ENCODE results near the gene HCRTR1.

The HCRTR1 gene

GRCh38 chr1:31661856-31662255, 44.4 kb downstream of the HCRTR1 start:
- DNase-seq (ENCODE audit: low read depth), result no peak
- no peak overlapping the region for H3K4me3 ChIP-seq (ENCODE audit: control insufficient read depth, low read depth, low read length)
- TF ChIP-seq, protein P1, sequence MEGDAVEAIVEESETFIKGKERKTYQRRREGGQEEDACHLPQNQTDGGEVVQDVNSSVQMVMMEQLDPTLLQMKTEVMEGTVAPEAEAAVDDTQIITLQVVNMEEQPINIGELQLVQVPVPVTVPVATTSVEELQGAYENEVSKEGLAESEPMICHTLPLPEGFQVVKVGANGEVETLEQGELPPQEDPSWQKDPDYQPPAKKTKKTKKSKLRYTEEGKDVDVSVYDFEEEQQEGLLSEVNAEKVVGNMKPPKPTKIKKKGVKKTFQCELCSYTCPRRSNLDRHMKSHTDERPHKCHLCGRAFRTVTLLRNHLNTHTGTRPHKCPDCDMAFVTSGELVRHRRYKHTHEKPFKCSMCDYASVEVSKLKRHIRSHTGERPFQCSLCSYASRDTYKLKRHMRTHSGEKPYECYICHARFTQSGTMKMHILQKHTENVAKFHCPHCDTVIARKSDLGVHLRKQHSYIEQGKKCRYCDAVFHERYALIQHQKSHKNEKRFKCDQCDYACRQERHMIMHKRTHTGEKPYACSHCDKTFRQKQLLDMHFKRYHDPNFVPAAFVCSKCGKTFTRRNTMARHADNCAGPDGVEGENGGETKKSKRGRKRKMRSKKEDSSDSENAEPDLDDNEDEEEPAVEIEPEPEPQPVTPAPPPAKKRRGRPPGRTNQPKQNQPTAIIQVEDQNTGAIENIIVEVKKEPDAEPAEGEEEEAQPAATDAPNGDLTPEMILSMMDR (conservative IDR thresholded peaks at IDR 0.05; ENCODE audit: control insufficient read depth, insufficient read depth, low read depth, low read length), result no peak

- no peak overlapping the region for H3K4me3 ChIP-seq (ENCODE audit: control insufficient read depth, low read depth, low read length)
- DNase-seq (ENCODE audit: low read depth), result no peak
- TF ChIP-seq, protein P1 (conservative IDR thresholded peaks at IDR 0.05; ENCODE audit: control insufficient read depth, insufficient read depth, low read depth, low read length), result no peak
Measured at GRCh38 chr1:31662463-31662862, 45.0 kb downstream of the HCRTR1 start.

DNA sequence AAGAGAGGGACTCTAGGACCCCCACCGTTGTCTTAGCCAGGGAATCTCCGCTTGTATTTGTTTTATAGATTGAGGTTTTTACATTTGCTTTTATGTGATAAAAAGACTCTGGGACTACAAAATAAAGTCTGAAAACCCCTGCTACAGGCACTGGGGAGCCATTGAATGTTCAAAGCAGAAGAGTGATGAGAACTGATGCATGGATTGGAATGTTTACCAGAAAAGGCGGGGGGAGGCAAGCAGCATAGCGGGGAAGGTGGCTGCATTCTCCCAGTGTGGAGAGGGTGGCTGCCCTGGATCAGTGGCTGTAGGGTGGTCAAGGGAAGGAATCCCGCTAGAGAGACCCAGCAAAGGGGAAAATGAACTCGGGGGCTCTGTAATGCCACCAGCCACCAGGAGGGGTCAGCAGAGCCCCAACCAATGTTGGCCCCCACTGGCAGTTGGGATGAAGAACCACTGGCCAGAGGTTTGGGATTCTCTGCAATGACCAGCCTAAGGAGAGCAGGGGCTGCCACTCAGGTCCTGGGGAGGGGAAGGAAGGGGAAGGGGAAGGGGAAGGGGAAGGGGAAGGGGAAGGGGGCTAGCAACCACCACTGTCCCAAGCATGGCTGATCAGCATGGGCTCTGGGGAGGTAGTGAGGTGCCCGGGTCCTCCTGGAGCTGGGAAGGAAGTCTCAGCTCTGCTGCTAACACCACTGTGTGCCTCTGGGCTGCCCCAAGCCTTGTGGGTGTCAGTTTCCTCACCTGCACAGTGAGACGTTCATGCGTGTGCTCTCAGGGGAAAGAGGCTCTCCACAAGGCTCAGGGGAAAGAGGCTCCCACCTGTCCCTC, 46.3 kb downstream of the HCRTR1 start:
- TF ChIP-seq, protein P1 (conservative IDR thresholded peaks at IDR 0.05; ENCODE audit: control insufficient read depth, insufficient read depth, low read depth, low read length), result peak; percentile 85
- peak; percentile 38 for DNase-seq (ENCODE audit: low read depth)
- H3K4me3 ChIP-seq (ENCODE audit: control insufficient read depth, low read depth, low read length), result no peak overlapping the region

DNA sequence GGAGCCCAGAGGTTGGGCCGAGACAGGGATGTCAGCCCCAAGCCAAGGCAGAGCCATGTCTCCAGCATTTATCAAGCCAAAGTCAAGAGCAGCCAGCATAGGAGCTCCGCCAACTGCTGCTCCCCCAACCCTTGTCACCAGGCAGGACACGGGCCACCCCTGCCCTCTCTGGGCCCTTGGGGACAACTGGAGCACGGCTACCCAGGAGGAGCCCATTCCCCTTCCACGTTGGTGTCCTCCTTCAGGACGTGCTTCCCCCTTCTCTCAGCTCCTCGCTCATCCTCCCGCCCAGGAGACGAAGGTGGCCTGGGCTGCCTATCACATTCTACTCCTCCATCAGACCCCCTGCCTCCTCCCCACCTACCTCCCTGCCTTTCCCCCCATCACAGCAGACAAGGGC, 47.0 kb downstream of the HCRTR1 start:
- TF ChIP-seq, protein P1 (conservative IDR thresholded peaks at IDR 0.05; ENCODE audit: control insufficient read depth, insufficient read depth, low read depth, low read length), result no peak
- no peak for DNase-seq (ENCODE audit: low read depth)

GRCh38 chr1:31665234-31665878, 47.9 kb downstream of the HCRTR1 start:
- DNase-seq (ENCODE audit: low read depth), result no peak
- TF ChIP-seq, protein P1 (conservative IDR thresholded peaks at IDR 0.05; ENCODE audit: control insufficient read depth, insufficient read depth, low read depth, low read length), result no peak
- H3K4me3 ChIP-seq (ENCODE audit: control insufficient read depth, low read depth, low read length), result no peak overlapping the region

More for the DNA sequence above, 47.0 kb downstream of the HCRTR1 start:
- H3K4me3 ChIP-seq (ENCODE audit: control insufficient read depth, low read depth, low read length), result no peak overlapping the region

- DNase-seq (ENCODE audit: low read depth), result peak; percentile 33
- no peak overlapping the region for H3K4me3 ChIP-seq (ENCODE audit: control insufficient read depth, low read depth, low read length)
- TF ChIP-seq, protein P1 (conservative IDR thresholded peaks at IDR 0.05; ENCODE audit: control insufficient read depth, insufficient read depth, low read depth, low read length), result no peak
Measured at GRCh38 chr1:31666263-31666963, 48.9 kb downstream of the HCRTR1 start.
